HCT116 (cell line): ENCODE results near the gene TAF10. TPM values are rescaled to one million over a fixed set of nuclear protein-coding genes. Genes with fewer than 3 reads are reported as not detected.

Experiments used
- ATAC-seq: fragments of 200-7000 bp; cut with Tn5 transposase; 2 replicates; pipeline ENCODE4 v1.9.1; 2020; ENCODE audit warnings: mild to moderate bottlenecking, moderate library complexity
- BruUV-seq: library from RNA; stranded (reverse); fragments of 400-500 nt; replicated peaks from 2 replicates; lab custom pipeline; 2021; lab: Mats Ljungman, UMichigan
- CTCF ChIA-PET: fragments of 300-600 bp; sonication (Branson Sonifier 250); formaldehyde crosslinking; loops from one replicate; lab custom pipeline; 2021; ENCODE audit warnings: antibody characterized with exemption; lab: Charles Lee
- POLR2A ChIA-PET: fragments of 300-600, 350-600 bp; sonication (Branson Sonifier 250); formaldehyde crosslinking; loops from one replicate; lab custom pipeline; 2021; ENCODE audit warnings: antibody characterized with exemption; lab: Charles Lee
- RAD21 ChIA-PET, 2 experiments: fragments of 300-600 bp; sonication (Branson Sonifier 250); formaldehyde crosslinking; loops; one replicate each; lab custom pipeline; 2023; ENCODE audit warnings: low total read pairs in 2 of 2; ENCODE audit not compliant: uncharacterized antibody in 2 of 2, unreplicated experiment in 2 of 2, low non-redundant PET in 1 of 2; lab: Charles Lee
- DNase-seq: peaks from one replicate; pipeline ENCODE4 v3.0.0-alpha.2; 2010; ENCODE audit warnings: low read depth, low spot score
- H2AFZ ChIP-seq: fragments of 200-600 bp; shearing (Covaris generic), sonication (generic); 2 replicates; pipeline ENCODE4 v1.6.1; 2017; ENCODE audit warnings: low read depth, mixed run types, mixed read lengths, antibody characterized with exemption, low read length; ENCODE audit not compliant: poor library complexity, severe bottlenecking
- H3K27ac ChIP-seq: 2 replicates; pipeline ENCODE4 v1.5.1; 2012; ENCODE audit warnings: low read depth, low read length
- H3K27me3 ChIP-seq: fragments of 200-600 bp; sonication (generic); 2 replicates; pipeline ENCODE4 v1.6.1; 2016; ENCODE audit warnings: mixed run types, low read length, mixed read lengths; ENCODE audit not compliant: insufficient read depth
- H3K36me3 ChIP-seq, 2 experiments: fragments of 200-500 bp in 1 of 2; fragments of 200-600 bp in 1 of 2; sonication (Bioruptor generic) in 1 of 2; sonication (generic) in 1 of 2; 2 replicates each; pipeline versions ENCODE4 v1.5.1 to v1.6.1; 2014 to 2016; ENCODE audit warnings: low read length in 2 of 2, inconsistent platforms in 1 of 2, mixed read lengths in 1 of 2, mixed run types in 1 of 2; ENCODE audit not compliant: insufficient read depth in 2 of 2, control insufficient read depth in 1 of 2
- H3K4me1 ChIP-seq, 2 experiments: fragments of 200-600 bp in 1 of 2; sonication (generic) in 1 of 2; 2 replicates each; pipeline versions ENCODE4 v1.5.1 to v1.6.1; 2012 to 2017; ENCODE audit warnings: low read length in 2 of 2, inconsistent platforms in 1 of 2, mild to moderate bottlenecking in 1 of 2, mixed read lengths in 1 of 2, mixed run types in 1 of 2, moderate library complexity in 1 of 2; ENCODE audit not compliant: insufficient read depth in 2 of 2, control insufficient read depth in 1 of 2
- H3K4me2 ChIP-seq: fragments of 200-600 bp; sonication (generic); 2 replicates; pipeline ENCODE4 v1.6.1; 2017; ENCODE audit warnings: mixed run types, low read length, mixed read lengths
- H3K4me3 ChIP-seq, 2 experiments: fragments of 200-600 bp in 1 of 2; sonication (generic) in 1 of 2; replicated peaks in 1 of 2; 2 replicates each; pipeline ENCODE4 v1.5.1; 2011 to 2016; ENCODE audit warnings: low read length in 2 of 2, control low read depth in 1 of 2, low read depth in 1 of 2, mild to moderate bottlenecking in 1 of 2, mixed read lengths in 1 of 2, mixed run types in 1 of 2
- H3K79me2 ChIP-seq: fragments of 200-600 bp; sonication (generic); 2 replicates; pipeline ENCODE4 v1.6.1; 2017; ENCODE audit warnings: mild to moderate bottlenecking, mixed run types, low read length, moderate library complexity, mixed read lengths; ENCODE audit not compliant: insufficient read depth
- H3K9ac ChIP-seq: fragments of 200-600 bp; sonication (generic); 2 replicates; pipeline ENCODE4 v1.6.1; 2016; ENCODE audit warnings: low read length, mixed read lengths
- H3K9me2 ChIP-seq: fragments of 200-600 bp; sonication (generic), shearing (Covaris generic); 2 replicates; pipeline ENCODE4 v1.6.1; 2017; ENCODE audit warnings: mixed run types, mild to moderate bottlenecking, moderate library complexity; ENCODE audit not compliant: insufficient read depth
- H3K9me3 ChIP-seq, 2 experiments: fragments of 200-500 bp in 1 of 2; fragments of 200-600 bp in 1 of 2; sonication (Bioruptor generic) in 1 of 2; sonication (generic) in 1 of 2; 2 replicates each; pipeline ENCODE4 v1.6.1; 2014 to 2017; ENCODE audit warnings: low read length in 2 of 2, mixed read lengths in 2 of 2, inconsistent platforms in 1 of 2, low read depth in 1 of 2, mild to moderate bottlenecking in 1 of 2, mixed run types in 1 of 2, moderate library complexity in 1 of 2; ENCODE audit not compliant: control insufficient read depth in 1 of 2, insufficient read depth in 1 of 2
- H4K20me1 ChIP-seq: fragments of 200-600 bp; sonication (generic), shearing (Covaris generic); 2 replicates; pipeline ENCODE4 v1.6.1; 2017; ENCODE audit warnings: mixed run types, mild to moderate bottlenecking, moderate library complexity; ENCODE audit not compliant: insufficient read depth
- CBX3 ChIP-seq: IDR thresholded peaks from 2 replicates; pipeline ENCODE4 v1.6.1; 2012; ENCODE audit warnings: low read depth
- EGR1 ChIP-seq: IDR thresholded peaks from 2 replicates; pipeline ENCODE4 v1.6.1; 2012; ENCODE audit warnings: low read depth
- EZH2phosphoT487 ChIP-seq: fragments of 200-600 bp; IDR thresholded peaks from 2 replicates; pipeline ENCODE4 v1.6.1; 2018; ENCODE audit warnings: antibody characterized with exemption, borderline replicate concordance
- POLR2A ChIP-seq: IDR thresholded peaks from 2 replicates; pipeline ENCODE4 v1.7.0; 2011; ENCODE audit warnings: borderline replicate concordance; ENCODE audit not compliant: insufficient read depth, insufficient read length; ENCODE audit errors: extremely low read depth
- POLR2AphosphoS5 ChIP-seq: IDR thresholded peaks from 2 replicates; pipeline ENCODE4 v1.6.1; 2011; ENCODE audit warnings: mild to moderate bottlenecking, low read depth, low read length, moderate library complexity
- SIN3A ChIP-seq: IDR thresholded peaks from 2 replicates; pipeline ENCODE4 v1.6.1; 2012; ENCODE audit warnings: low read depth
- SP1 ChIP-seq: IDR thresholded peaks from 2 replicates; pipeline ENCODE4 v1.6.1; 2012; ENCODE audit warnings: low read depth
- SRF ChIP-seq: IDR thresholded peaks from 2 replicates; pipeline ENCODE4 v1.6.1; 2012; ENCODE audit warnings: low read depth
- TCF7L2 ChIP-seq: IDR thresholded peaks from 2 replicates; pipeline ENCODE4 v1.7.0; 2011; ENCODE audit warnings: borderline replicate concordance, inconsistent platforms; ENCODE audit not compliant: insufficient read depth, insufficient read length; ENCODE audit errors: extremely low read depth
- YY1 ChIP-seq: IDR thresholded peaks from 2 replicates; pipeline ENCODE4 v1.6.1; 2011; ENCODE audit warnings: low read length, low read depth, moderate library complexity, mild to moderate bottlenecking; ENCODE audit not compliant: insufficient replicate concordance; ENCODE audit errors: extremely low read depth
- ZFX ChIP-seq: fragments of 450-650 bp; IDR thresholded peaks from 2 replicates; pipeline ENCODE4 v1.6.1; 2017
- ZNF274 ChIP-seq: fragments of 200-500 bp; sonication (Bioruptor generic); IDR thresholded peaks from 2 replicates; pipeline ENCODE4 v1.6.1; 2014; ENCODE audit warnings: mild to moderate bottlenecking, low read depth, low read length, inconsistent platforms
- intact Hi-C: fragments of 100-400 bp; cut with micrococcal nuclease; formaldehyde crosslinking; loops from 2 replicates; pipeline ENCODE4 v1.10.0; 2022
- total RNA-seq: library from RNA; stranded (reverse); gene quantifications from one replicate; pipeline ENCODE4 v1.2.1, GENCODE V29; 2021; ENCODE audit not compliant: unreplicated experiment
- TF ChIP-seq, protein P1 (sequence below): IDR thresholded peaks from 2 replicates; pipeline ENCODE4 v1.6.1; 2011; ENCODE audit warnings: mild to moderate bottlenecking, low read length, moderate library complexity; ENCODE audit not compliant: insufficient replicate concordance; ENCODE audit errors: extremely low read depth

The TAF10 gene
- total RNA-seq, 1 experiment from 2014 or later, result 151 TPM

- BruUV-seq, result no TSS peak
- no peaks in the 10 kb centered on the region for H4K20me1 ChIP-seq
- no peaks in the 10 kb centered on the region for H3K79me2 ChIP-seq
- DNase-seq (no peak), ATAC-seq (no peak)
- POLR2A ChIA-PET, result no interaction called here
- no peaks in the 10 kb centered on the region for H3K27me3 ChIP-seq
- RAD21 ChIA-PET, result no interaction called here
- peaks cover 0 to 6% of the 10 kb centered on the region in 2 experiments; a peak in 1 of 4 replicates for H3K4me1 ChIP-seq
- no peak overlapping the region for H3K9ac ChIP-seq
- H3K27ac ChIP-seq, result no peak overlapping the region
- H3K9me3 ChIP-seq, result no peaks in the 10 kb centered on the region
- intact Hi-C loops, result no loop called here
- CTCF ChIA-PET, result no interaction called here
- no peak overlapping the region for H2AFZ ChIP-seq
- H3K36me3 ChIP-seq, result no peaks in the 10 kb centered on the region; a peak in 1 of 4 replicates
- TF ChIP-seq CBX3, result no peak
- TF ChIP-seq, protein P1, sequence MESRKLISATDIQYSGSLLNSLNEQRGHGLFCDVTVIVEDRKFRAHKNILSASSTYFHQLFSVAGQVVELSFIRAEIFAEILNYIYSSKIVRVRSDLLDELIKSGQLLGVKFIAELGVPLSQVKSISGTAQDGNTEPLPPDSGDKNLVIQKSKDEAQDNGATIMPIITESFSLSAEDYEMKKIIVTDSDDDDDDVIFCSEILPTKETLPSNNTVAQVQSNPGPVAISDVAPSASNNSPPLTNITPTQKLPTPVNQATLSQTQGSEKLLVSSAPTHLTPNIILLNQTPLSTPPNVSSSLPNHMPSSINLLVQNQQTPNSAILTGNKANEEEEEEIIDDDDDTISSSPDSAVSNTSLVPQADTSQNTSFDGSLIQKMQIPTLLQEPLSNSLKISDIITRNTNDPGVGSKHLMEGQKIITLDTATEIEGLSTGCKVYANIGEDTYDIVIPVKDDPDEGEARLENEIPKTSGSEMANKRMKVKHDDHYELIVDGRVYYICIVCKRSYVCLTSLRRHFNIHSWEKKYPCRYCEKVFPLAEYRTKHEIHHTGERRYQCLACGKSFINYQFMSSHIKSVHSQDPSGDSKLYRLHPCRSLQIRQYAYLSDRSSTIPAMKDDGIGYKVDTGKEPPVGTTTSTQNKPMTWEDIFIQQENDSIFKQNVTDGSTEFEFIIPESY, result no peak
- no peak for TF ChIP-seq ZFX
- no peak for TF ChIP-seq SP1
- no peak for TF ChIP-seq ZNF274
- TF ChIP-seq, all 23 proteins: peak for 0
- Histone ChIP-seq H3K4me2 (no peak overlapping the region), H3K4me3 (no peak overlapping the region), H3K9me2 (no peaks in the 10 kb centered on the region)
Measured at GRCh38 chr11:6567371-6567745, 44.7 kb downstream of the TAF10 start.

GRCh38 chr11:6566704-6567370, 45.2 kb downstream of the TAF10 start:
- CTCF ChIA-PET, result no interaction called here
- Histone ChIP-seq H4K20me1 (no peaks in the 10 kb centered on the region), H3K9me3 (no peaks in the 10 kb centered on the region), H3K4me3 (no peak overlapping the region), H3K4me2 (no peak overlapping the region), H3K27ac (no peak overlapping the region), H3K27me3 (no peaks in the 10 kb centered on the region), H3K9me2 (no peaks in the 10 kb centered on the region), H2AFZ (no peak overlapping the region), H3K79me2 (no peaks in the 10 kb centered on the region), H3K9ac (no peak overlapping the region), H3K36me3 (no peaks in the 10 kb centered on the region; a peak in 1 of 4 replicates), H3K4me1 (peaks cover 0 to 6% of the 10 kb centered on the region in 2 experiments; a peak in 1 of 4 replicates)
- TF ChIP-seq POLR2A, result no peak
- TF ChIP-seq EGR1, result no peak
- no peak for TF ChIP-seq YY1
- TF ChIP-seq, protein P1, result no peak
- TF ChIP-seq ZNF274, result no peak
- TF ChIP-seq POLR2AphosphoS5, result no peak
- no peak for TF ChIP-seq CBX3
- no peak for TF ChIP-seq SRF
- no peak for TF ChIP-seq EZH2phosphoT487
- no peak for TF ChIP-seq TCF7L2
- no peak for TF ChIP-seq SIN3A
- intact Hi-C loops, result no loop called here
- no TSS peak for BruUV-seq
- ATAC-seq (no peak), DNase-seq (no peak)
- POLR2A ChIA-PET, result no interaction called here
- RAD21 ChIA-PET, result no interaction called here
